MM.1S (cell line): ENCODE measurements around the gene ATP6V1F.
A peak's percentile ranks its signal among the peaks of the same experiment; 100 is the strongest.

Experiments
- CTCF ChIP-seq: fragments of 300-600 bp; sonication (generic); IDR thresholded peaks from 2 replicates; pipeline ENCODE4 v1.5.1; 2016; ENCODE audit warnings: antibody characterized with exemption, low read length, mixed read lengths
- EZH2 ChIP-seq: fragments of 300-600 bp; sonication (generic); optimal IDR thresholded peaks from 2 replicates; pipeline ENCODE3; 2017; ENCODE audit warnings: low read depth, mild to moderate bottlenecking, antibody characterized with exemption, low read length, mixed read lengths
- EZH2phosphoT487 ChIP-seq: fragments of 300-600 bp; sonication (generic); IDR thresholded peaks from 2 replicates; pipeline ENCODE4 v1.6.1; 2018; ENCODE audit warnings: antibody characterized with exemption, low read length

GRCh38 chr7:128841921-128842673 is 20.6 kb upstream of the ATP6V1F start:
- TF ChIP-seq CTCF: peak; percentile 92
- TF ChIP-seq EZH2: no peak
- no peak for TF ChIP-seq EZH2phosphoT487
